HG03097 (cell line): ENCODE measurements around the gene TMEM244.
"Not testable (repeated sequence)": the region's sequence is repeated elsewhere in the genome, so short reads cannot be mapped to it uniquely, and the experiment has no call there.

ENCODE experiments used
- ATAC-seq: cut with Tn5 transposase; IDR thresholded peaks from one replicate; pipeline ENCODE4 v1.9.1; 2021; ENCODE audit not compliant: unreplicated experiment, low FRiP score

Gene TMEM244

GRCh38 chr6:129871221-129871620, 10.1 kb upstream of the TMEM244 start:
- no peak for ATAC-seq

DNA sequence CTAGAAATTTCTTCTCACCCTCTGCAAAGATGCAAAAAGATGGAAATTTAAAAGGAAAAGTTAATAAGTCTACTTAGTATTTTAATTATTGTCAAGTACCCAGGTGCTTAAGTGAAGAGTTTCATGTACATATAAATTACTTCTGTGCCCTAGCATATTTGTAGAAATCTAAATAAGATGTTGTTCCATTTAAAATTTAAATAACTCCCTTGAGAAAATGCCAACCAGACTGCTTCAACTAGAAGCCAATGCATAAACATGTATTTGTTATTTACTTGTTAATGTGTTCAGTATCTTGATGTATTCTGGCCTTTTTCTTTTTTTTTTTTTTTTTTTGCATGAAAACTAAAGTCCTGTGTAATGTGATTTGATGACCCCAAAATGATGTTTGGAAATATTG, 6.3 kb upstream of the TMEM244 start:
- no peak for ATAC-seq

DNA sequence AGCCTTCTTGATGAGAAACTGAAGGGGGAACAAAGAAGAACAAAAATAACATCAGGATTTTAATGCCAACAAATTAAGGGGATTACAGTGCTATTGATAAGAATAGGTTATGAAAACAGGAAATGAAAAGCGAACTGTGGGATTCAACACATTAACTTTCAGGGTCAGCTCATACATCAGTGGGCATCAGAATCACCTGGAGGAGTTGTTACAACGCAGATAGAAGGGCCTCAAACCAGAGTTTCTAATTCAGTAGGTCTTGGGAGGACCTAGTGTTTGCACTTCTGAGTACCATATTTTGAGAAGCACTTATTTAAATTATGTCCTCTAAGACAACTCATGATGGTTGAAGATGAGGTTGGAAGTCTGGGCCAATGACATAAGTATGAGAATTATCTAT, 5.6 kb upstream of the TMEM244 start:
- ATAC-seq, result no peak

- no peak for ATAC-seq
Measured at GRCh38 chr6:129866256-129866655, 5.1 kb upstream of the TMEM244 start.

GRCh38 chr6:129865013-129865412, 3.9 kb upstream of the TMEM244 start:
- ATAC-seq, result no peak

- ATAC-seq, result no peak
Measured at GRCh38 chr6:129863664-129864063, 2.5 kb upstream of the TMEM244 start.

DNA sequence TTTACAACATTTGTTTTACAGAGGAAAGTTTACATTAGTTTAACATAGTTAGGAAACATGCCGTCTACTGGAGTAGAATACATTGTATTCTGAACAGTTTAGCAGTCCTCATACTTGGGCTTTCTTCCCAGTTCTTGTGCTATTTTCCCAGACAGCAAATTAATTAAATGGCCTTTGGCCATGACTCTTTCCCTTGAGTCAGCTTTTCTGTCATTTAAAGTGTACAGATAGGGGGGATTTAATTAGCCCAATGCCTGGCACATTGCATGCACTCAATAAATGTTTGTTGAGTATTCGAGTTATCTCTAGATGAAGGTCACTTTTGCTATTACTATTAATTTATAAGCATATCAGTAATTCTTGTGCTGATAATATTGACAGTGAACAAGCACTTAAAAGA, 1.6 kb downstream of the TMEM244 start:
- no peak for ATAC-seq

GRCh38 chr6:129857838-129858237, 3.3 kb downstream of the TMEM244 start:
- no peak for ATAC-seq

GRCh38 chr6:129853996-129854711, 7.0 kb downstream of the TMEM244 start:
- no peak for ATAC-seq

DNA sequence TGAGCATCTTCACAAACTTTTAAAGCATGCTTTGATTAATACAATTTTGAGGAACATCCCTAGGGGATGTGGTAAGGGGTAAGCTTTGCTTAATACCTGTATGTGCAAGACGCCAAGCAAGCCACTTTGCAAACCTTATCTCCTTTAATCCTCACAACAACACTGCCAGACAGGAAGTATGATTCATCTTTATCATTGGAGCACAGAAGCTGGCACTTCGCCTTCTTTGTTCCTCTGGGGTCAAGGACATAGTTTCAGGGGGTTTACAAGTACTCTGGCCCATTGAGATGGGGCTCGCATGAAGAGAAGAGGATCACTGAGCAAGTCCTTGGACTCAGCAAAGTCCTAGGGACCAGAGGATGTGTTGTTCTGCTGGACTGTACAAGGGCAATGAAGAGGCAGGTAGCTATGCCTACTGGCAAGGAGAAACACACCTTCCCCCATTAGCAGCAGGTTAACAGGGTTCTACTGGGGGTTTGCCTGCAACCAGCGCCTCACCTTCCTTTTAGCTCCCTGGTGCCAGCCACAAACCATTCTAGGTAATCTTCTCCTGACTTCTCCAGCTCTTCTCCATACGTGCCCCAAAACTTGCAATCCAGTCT, 8.8 kb downstream of the TMEM244 start:
- ATAC-seq, result no peak

GRCh38 chr6:129849456-129849855, 11.7 kb downstream of the TMEM244 start:
- ATAC-seq, result no peak

GRCh38 chr6:129846761-129847160, 14.4 kb downstream of the TMEM244 start:
- ATAC-seq, result no peak

GRCh38 chr6:129845696-129846095, 15.4 kb downstream of the TMEM244 start:
- no peak for ATAC-seq

DNA sequence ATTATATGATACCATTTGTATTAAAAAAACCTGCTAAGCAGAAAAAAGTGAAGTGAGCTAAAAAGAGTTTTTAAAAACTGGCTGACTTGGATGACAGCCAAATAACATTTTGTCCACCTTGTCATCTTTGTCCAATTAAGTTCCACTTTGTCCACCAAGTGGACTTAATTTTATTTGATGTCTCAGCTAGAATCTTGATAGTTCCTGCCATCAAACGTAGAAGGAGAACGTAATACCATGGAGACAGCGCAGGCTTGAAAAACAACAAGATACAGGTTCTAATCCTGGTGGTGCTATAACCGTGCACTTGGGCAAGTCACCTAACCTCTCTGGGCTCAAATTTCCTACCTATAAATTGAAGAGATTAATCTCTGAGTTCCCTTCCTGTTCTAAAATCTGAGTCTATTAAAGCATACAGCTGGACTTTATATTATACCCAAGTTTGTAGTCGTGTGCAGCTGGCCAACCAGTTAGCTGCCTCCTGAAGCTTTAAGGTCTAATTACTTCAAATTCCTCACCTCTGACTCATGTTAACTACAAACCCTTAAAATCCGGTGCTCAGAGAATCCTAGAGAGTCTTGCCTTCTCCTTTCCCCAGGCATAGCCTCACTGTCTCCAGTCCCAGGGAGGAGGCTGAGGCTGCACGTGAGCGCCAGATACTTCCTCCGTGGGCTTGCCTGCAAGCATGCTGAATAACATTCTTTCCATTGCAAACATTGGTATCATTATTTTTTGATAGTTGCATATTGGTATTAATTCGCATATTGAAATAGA, 16.8 kb downstream of the TMEM244 start:
- no peak for ATAC-seq

DNA sequence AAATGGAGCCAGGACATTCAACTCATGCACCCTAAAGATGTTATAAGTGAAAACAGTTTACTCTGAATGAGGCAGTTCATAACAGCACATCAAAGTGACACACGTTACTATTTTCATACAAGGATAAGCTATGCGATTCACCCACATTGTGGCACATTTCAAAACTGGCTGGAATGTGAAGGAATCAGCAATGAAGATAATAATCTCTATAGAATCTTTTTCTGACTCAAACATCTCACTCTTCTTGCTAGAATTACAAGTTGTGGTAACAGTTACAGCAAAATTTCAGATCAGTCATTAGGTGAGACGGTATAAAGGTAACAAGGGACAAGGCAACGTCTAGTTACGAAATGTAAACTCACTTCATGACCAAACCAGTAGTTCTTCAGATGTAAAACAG, 17.5 kb downstream of the TMEM244 start:
- no peak for ATAC-seq

GRCh38 chr6:129842881-129843409, 18.2 kb downstream of the TMEM244 start:
- ATAC-seq, result no peak

GRCh38 chr6:129842137-129842536, 19.0 kb downstream of the TMEM244 start:
- no peak for ATAC-seq

- not testable (repeated sequence) for ATAC-seq
Measured at GRCh38 chr6:129839562-129839961, 21.6 kb downstream of the TMEM244 start.

- no peak for ATAC-seq
Measured at GRCh38 chr6:129835691-129836090, 25.4 kb downstream of the TMEM244 start.

GRCh38 chr6:129832299-129832698, 28.8 kb downstream of the TMEM244 start:
- no peak for ATAC-seq

DNA sequence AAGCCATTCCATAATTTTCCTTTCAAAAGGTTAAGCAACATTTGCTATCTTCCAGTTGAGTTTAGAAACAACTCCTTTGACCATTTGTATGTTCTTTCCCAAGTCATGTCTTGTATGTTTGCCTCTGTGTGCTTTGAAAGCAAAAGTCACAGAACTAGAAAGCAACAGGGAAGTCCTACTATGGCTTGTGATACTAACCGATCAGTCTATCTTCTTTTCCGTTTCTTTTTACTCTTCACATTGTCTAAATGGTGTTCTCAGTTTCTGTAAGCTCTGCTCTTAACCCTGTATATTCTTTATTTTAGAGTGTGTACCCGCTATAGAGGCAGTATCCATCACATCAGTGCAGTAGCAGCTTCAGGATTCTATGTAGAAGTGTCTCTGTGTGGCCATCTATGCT, 32.9 kb downstream of the TMEM244 start:
- ATAC-seq, result no peak
